HG03469 (cell line): Measurements from ENCODE around the gene UBL4A.

Source experiments
- ATAC-seq: cut with Tn5 transposase; IDR thresholded peaks from one replicate; pipeline ENCODE4 v1.9.1; 2021; ENCODE audit warnings: mild to moderate bottlenecking, moderate library complexity, moderate number of reproducible peaks; ENCODE audit not compliant: unreplicated experiment

UBL4A gene

GRCh38 chrX:154486396-154487207 lies at the start of gene UBL4A:
TSS of gene UBL4A (minus strand) at chrX:154486615. CDS start at chrX:154486584, 31 bp downstream.
- no peak for ATAC-seq

- ATAC-seq: no peak
These were observed 49.5 kb upstream of the UBL4A start for GRCh38 chrX:154535892-154536291.

GRCh38 chrX:154534526-154535322 lies 48.3 kb upstream of the UBL4A start:
- ATAC-seq: peak; percentile 82

- no peak for ATAC-seq
These were observed 46.3 kb upstream of the UBL4A start for GRCh38 chrX:154532690-154533089.

- no peak for ATAC-seq
These were observed 45.2 kb upstream of the UBL4A start for GRCh38 chrX:154531626-154532025.

GRCh38 chrX:154530286-154530685 lies 43.9 kb upstream of the UBL4A start:
- ATAC-seq: no peak

GRCh38 chrX:154529206-154529612 lies 42.8 kb upstream of the UBL4A start:
- ATAC-seq: no peak

- ATAC-seq: no peak
These were observed 40.7 kb upstream of the UBL4A start for GRCh38 chrX:154526901-154527675.

GRCh38 chrX:154525606-154526490 lies 39.4 kb upstream of the UBL4A start:
- no peak for ATAC-seq

GRCh38 chrX:154519389-154519788 lies 33.0 kb upstream of the UBL4A start:
- no peak for ATAC-seq

GRCh38 chrX:154517101-154517781 lies 30.8 kb upstream of the UBL4A start:
- ATAC-seq: no peak

- peak; percentile 19 for ATAC-seq
These were observed 30.3 kb upstream of the UBL4A start for GRCh38 chrX:154516656-154517100.

GRCh38 chrX:154515966-154516655 lies 29.7 kb upstream of the UBL4A start, which contains the start of gene FAM3A:
TSS of gene FAM3A (minus strand) at chrX:154516232. CDS start at chrX:154515772, 460 bp downstream.
- peak; percentile 72 for ATAC-seq

- ATAC-seq: no peak
These were observed 28.9 kb upstream of the UBL4A start for GRCh38 chrX:154515090-154515965.

GRCh38 chrX:154513716-154514115 lies 27.3 kb upstream of the UBL4A start:
- ATAC-seq: no peak

GRCh38 chrX:154512879-154513553 lies 26.6 kb upstream of the UBL4A start:
- no peak for ATAC-seq

- no peak for ATAC-seq
These were observed 25.3 kb upstream of the UBL4A start for GRCh38 chrX:154511761-154512160.
